Sigmoid colon (tissue), 7 donors: ENCODE results near the gene KCTD11. TPM values are rescaled to one million over a fixed set of nuclear protein-coding genes. Genes with fewer than 3 reads are reported as not detected.

Experiments
- DNase-seq: peaks from one replicate; pipeline ENCODE4 v3.0.0-alpha.2; 2019
- H3K27ac ChIP-seq, 4 donors: fragments of 200-600 bp; sonication (generic); one replicate each; pipeline ENCODE4 v1.5.1; 2016 to 2019; ENCODE audit warnings: mild to moderate bottlenecking in 1 of 4
- H3K27me3 ChIP-seq, 3 donors: fragments of 200-600 bp; sonication (generic); one replicate each; pipeline ENCODE4 v1.5.1; 2019; ENCODE audit warnings: mild to moderate bottlenecking in 1 of 3
- H3K36me3 ChIP-seq, 4 donors: fragments of 200-600 bp; sonication (generic); one replicate each; pipeline ENCODE4 v1.5.1; 2016 to 2019
- H3K4me1 ChIP-seq, 4 donors: fragments of 200-600 bp; sonication (generic); one replicate each; pipeline ENCODE4 v1.5.1; 2017 to 2019
- H3K4me3 ChIP-seq, 4 donors: fragments of 200-600 bp; sonication (generic); one replicate each; pipeline ENCODE4 v1.5.1; 2017 to 2019; ENCODE audit warnings: mild to moderate bottlenecking in 2 of 4, moderate library complexity in 1 of 4
- H3K9me3 ChIP-seq, 4 donors: fragments of 200-600 bp in 3 of 4; sonication (generic) in 3 of 4; one replicate each; pipeline versions ENCODE4 v1.5.1 to v1.6.1; 2013 to 2019
- EP300 ChIP-seq, 4 donors: sonication (generic); formaldehyde crosslinking; IDR thresholded peaks; one replicate each; pipeline ENCODE4 v1.6.1; 2017; ENCODE audit warnings: antibody characterized with exemption in 4 of 4
- POLR2A ChIP-seq, 2 donors: fragments of 450-650 bp; IDR thresholded peaks; one replicate each; pipeline ENCODE4 v1.6.1; 2016; ENCODE audit warnings: antibody characterized with exemption in 2 of 2, mild to moderate bottlenecking in 2 of 2, moderate library complexity in 2 of 2
- POLR2AphosphoS5 ChIP-seq, 4 donors: sonication (generic); formaldehyde crosslinking; IDR thresholded peaks; one replicate each; pipeline ENCODE4 v1.6.1; 2017; ENCODE audit warnings: antibody characterized with exemption in 4 of 4
- WGBS, 2 donors: extraction: QIAGEN DNeasy Blood & Tissue Kit; methylation state at CpG; one replicate each; pipeline ENCODE4 v1.1.7; 2013; 5-methylcytosine and 5-hydroxymethylcytosine counted together
- intact Hi-C: fragments of 100-400 bp; cut with DNase I; formaldehyde crosslinking; loops from one replicate; pipeline ENCODE4 v1.15.1; 2023
- polyA plus RNA-seq, 3 donors: library from polyadenylated mRNA; stranded (reverse); fragments of 200-250 nt; gene quantifications; one replicate each; pipeline ENCODE4 v1.2.3, GENCODE V29; 2013
- total RNA-seq, 4 donors: library from RNA; depleted of rRNA; stranded (reverse); fragments of >200 nt; gene quantifications; one replicate each; pipeline ENCODE4 v1.1.0, GENCODE V29; 2016
- TF ChIP-seq, protein P1 (sequence below), 4 experiments: fragments of 450-650 bp in 3 of 4; fragments of 200-600 bp in 1 of 4; IDR thresholded peaks; one replicate each; pipeline ENCODE4 v1.5.1; 2016 to 2019; ENCODE audit warnings: antibody characterized with exemption in 4 of 4, mild to moderate bottlenecking in 3 of 4, moderate library complexity in 2 of 4
- donor health status: healthy with polysubstance abuse.
- donor health status: Bipolar disorder and iron deficiency.
- donor health status: healthy.

The KCTD11 gene
- total and polyA plus RNA-seq, 7 donors = 4.4 to 11.7 (median 6.2) TPM

DNA sequence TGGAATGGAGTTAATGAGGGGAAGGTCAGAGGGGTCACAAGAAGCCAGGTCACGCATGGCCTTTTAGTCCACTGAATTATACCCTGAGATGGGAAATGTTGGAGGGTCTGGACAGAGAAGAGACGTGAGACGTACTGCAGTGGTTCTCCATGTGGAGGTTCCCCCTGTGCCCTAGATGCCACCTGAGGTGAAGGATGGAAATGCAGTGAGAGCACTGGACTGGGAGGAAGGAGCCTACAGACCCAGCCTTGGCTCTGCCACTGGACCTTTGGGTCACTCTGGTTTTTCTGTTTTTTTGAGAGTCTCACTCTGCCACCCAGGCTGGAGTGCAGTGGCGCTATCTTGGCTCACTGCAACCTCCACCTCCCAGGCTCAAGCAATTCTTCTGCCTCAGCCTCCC lies 44.2 kb downstream of the KCTD11 start:
- WGBS, 2 donors = 92 to 94% methylated on average over 4 of the region's 4 CpGs
- Histone ChIP-seq H3K4me3 (no peak overlapping the region), H3K27me3 (no peaks in the 10 kb centered on the region), H3K27ac (no peak overlapping the region), H3K4me1 (peaks cover 0 to 33% (median 19%) of the 10 kb centered on the region in 4 donors), H3K9me3 (no peaks in the 10 kb centered on the region), H3K36me3 (peaks cover 0 to 10% (median 1%) of the 10 kb centered on the region in 4 donors)
- TF ChIP-seq, protein P1, sequence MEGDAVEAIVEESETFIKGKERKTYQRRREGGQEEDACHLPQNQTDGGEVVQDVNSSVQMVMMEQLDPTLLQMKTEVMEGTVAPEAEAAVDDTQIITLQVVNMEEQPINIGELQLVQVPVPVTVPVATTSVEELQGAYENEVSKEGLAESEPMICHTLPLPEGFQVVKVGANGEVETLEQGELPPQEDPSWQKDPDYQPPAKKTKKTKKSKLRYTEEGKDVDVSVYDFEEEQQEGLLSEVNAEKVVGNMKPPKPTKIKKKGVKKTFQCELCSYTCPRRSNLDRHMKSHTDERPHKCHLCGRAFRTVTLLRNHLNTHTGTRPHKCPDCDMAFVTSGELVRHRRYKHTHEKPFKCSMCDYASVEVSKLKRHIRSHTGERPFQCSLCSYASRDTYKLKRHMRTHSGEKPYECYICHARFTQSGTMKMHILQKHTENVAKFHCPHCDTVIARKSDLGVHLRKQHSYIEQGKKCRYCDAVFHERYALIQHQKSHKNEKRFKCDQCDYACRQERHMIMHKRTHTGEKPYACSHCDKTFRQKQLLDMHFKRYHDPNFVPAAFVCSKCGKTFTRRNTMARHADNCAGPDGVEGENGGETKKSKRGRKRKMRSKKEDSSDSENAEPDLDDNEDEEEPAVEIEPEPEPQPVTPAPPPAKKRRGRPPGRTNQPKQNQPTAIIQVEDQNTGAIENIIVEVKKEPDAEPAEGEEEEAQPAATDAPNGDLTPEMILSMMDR (IDR thresholded peaks at IDR 0.05) = no peak
- TF ChIP-seq POLR2A (IDR thresholded peaks at IDR 0.05) (no peak), POLR2AphosphoS5 (IDR thresholded peaks at IDR 0.05) (no peak), EP300 (IDR thresholded peaks at IDR 0.05) (no peak)
- intact Hi-C loops = no loop called here
- no peak for DNase-seq

DNA sequence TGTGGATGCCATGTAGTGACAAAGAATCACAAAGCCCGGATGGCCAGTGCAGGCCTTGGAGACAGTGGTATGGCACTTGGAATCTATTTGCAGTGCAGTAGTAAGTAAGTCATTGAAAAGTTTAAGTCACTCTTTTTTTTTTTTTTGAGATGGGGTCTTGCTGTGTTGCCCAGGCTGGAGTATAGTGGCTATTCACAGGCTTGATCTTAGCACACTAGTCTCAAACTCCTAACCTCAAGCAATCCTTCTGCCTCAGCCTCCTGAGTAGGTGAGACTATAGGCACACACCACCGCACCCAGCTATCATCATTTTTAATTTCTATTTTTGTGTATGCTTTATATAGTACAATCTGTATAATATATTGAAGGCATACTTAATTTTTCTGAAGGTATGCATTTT lies 46.6 kb downstream of the KCTD11 start:
- TF ChIP-seq POLR2AphosphoS5 (IDR thresholded peaks at IDR 0.05) = no peak
- TF ChIP-seq, protein P1 (IDR thresholded peaks at IDR 0.05) = no peak
- no peak for TF ChIP-seq POLR2A (IDR thresholded peaks at IDR 0.05)
- no peak for TF ChIP-seq EP300 (IDR thresholded peaks at IDR 0.05)
- H3K27ac ChIP-seq = no peak overlapping the region
- peaks cover 0 to 41% (median 24%) of the 10 kb centered on the region in 4 donors for H3K4me1 ChIP-seq
- H3K36me3 ChIP-seq = no peaks in the 10 kb centered on the region
- H3K4me3 ChIP-seq = no peak overlapping the region
- no peaks in the 10 kb centered on the region for H3K9me3 ChIP-seq
- WGBS, 2 donors = 86 to 89% methylated on average over 2 of the region's 2 CpGs
- no peak for DNase-seq
- intact Hi-C loops = no loop called here
- no peaks in the 10 kb centered on the region for H3K27me3 ChIP-seq

DNA sequence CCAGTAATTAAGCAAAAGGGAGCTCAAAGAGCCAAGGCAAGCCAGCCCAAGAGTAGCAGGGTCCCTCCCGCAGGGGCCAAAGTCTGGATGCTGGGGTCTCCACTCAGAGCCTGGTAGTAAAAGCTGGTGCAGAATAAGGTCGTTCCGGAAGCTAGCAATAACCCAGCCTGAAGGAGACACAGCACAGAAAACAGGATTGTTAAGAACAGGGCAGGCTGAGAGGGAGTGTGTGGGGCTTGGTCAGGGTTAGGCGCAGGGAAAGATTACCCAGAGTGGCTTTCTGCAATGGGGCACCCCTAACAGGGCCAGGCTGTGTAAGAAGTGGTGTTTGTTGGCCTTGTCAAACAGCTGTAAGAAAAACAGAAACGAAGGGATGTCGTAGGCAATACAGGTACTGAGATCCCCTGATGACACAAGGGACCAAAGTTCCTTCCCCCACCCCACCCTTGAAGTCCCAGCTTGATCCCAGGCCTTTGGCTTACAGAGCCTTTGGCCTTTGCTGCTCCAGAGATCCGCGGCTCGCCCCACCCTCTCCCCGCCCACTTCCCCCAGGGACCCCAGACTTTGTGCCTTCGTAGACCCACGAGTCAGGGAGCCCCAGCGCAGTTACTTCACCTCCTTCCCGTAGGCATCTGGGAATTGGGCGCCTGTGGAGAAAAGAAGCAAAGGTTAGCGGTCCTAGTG lies 51.2 kb downstream of the KCTD11 start:
- peaks cover 0 to 2% (median 0%) of the 10 kb centered on the region in 4 donors for H3K36me3 ChIP-seq
- intact Hi-C loops = loop anchor here (2.0 to 10.0 kb wide), 3 partner anchors 82 to 758 kb away; partner anchors contain the start of genes GABARAP, KIAA0753, POLR2A and TXNDC17
- H3K4me1 ChIP-seq = peaks cover 0 to 49% (median 34%) of the 10 kb centered on the region in 4 donors
- H3K27ac ChIP-seq = peak overlapping the region; percentile 88 to 95 (median 92)
- H3K9me3 ChIP-seq = no peaks in the 10 kb centered on the region
- WGBS, 2 donors = 4 to 12% methylated on average over 16 of the region's 16 CpGs
- no peaks in the 10 kb centered on the region for H3K27me3 ChIP-seq
- peak; percentile 88 for DNase-seq
- H3K4me3 ChIP-seq = peak overlapping the region; percentile 65 to 93 (median 85)
- TF ChIP-seq, protein P1 (IDR thresholded peaks at IDR 0.05) = no peak
- no peak for TF ChIP-seq POLR2A (IDR thresholded peaks at IDR 0.05)
- no peak for TF ChIP-seq EP300 (IDR thresholded peaks at IDR 0.05)
- TF ChIP-seq POLR2AphosphoS5 (IDR thresholded peaks at IDR 0.05) = no peak

DNA sequence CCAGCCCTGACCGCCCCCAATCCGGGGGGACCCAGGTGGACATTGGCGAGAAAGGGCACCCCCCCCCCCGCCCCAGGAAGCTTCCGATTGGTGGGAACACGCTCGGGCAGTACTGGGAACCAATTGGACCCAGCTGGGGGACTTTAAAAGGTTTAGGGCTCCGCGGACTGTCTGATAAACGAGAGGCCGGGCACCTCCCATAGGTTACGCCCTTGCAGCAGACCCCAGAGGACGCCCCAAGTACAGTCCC lies 51.7 kb downstream of the KCTD11 start:
- H3K27me3 ChIP-seq = no peaks in the 10 kb centered on the region
- 0% methylated on average over 13 of the region's 13 CpGs for WGBS, 2 donors
- peak overlapping the region; percentile 88 to 95 (median 92) for H3K27ac ChIP-seq
- DNase-seq = no peak
- H3K9me3 ChIP-seq = no peaks in the 10 kb centered on the region
- peaks cover 0 to 49% (median 34%) of the 10 kb centered on the region in 4 donors for H3K4me1 ChIP-seq
- H3K36me3 ChIP-seq = peaks cover 0 to 7% (median under 1%) of the 10 kb centered on the region in 4 donors
- TF ChIP-seq, protein P1 (IDR thresholded peaks at IDR 0.05) = no peak
- no peak for TF ChIP-seq POLR2A (IDR thresholded peaks at IDR 0.05)
- peak overlapping the region; percentile 65 to 93 (median 85) for H3K4me3 ChIP-seq
- intact Hi-C loops = loop anchor here (2.0 to 10.0 kb wide), 3 partner anchors 81 to 759 kb away; partner anchors contain the start of genes GABARAP, KIAA0753, POLR2A and TXNDC17
